Stimulated activated CD8-positive, alpha-beta memory T cell treated with anti-CD3 and anti-CD28 coated beads, Interleukin-7, amount 100 ng/mL, for 24 hours (primary cell): ENCODE data around the gene IL21R.

ENCODE experiments used
- DNase-seq: peaks from one replicate; pipeline ENCODE4 v3.0.0-alpha.2; 2020; ENCODE audit warnings: low read depth

IL21R gene

GRCh38 chr16:27401768-27402568 is at the start of gene IL21R:
IL21R (plus strand) TSS chr16:27402174; CDS start chr16:27430072, 27,898 bp downstream.
- peak; percentile 70 for DNase-seq

DNA sequence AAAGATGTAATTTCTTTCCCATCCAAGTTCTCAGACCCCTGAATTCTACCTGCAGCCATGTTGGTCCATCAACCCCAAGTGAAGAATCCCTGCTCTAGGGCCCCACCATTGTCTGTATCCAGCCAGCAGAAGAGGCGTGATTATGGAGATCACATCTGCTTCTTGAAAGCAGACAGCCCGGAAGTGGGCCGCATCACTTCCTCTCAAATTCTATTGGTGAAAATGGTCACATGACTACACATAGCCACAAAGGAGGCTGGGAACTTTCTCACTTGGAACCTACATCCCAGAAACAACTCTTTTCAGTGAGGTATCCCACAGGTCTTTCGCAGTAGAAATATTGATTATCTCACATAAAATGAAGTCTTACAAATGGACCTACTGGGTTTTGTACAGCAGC is 48.1 kb upstream of the IL21R start:
- no peak for DNase-seq

DNA sequence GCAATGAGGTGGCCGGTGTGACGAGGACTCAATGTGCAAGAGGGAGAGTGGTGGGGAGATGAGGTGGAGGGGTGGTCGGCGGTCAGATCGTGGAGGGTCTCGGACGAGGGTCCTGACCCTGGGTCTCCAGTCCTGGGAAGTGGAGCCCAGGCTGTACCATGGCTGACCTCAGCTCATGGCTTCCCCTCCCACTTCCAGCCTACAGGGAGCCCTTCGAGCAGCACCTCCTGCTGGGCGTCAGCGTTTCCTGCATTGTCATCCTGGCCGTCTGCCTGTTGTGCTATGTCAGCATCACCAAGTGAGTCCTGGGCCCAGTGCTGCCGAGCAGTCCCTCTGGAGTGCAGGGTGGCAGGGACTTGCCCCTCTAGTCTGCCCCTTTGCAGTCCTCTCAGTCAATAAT is 46.4 kb upstream of the IL21R start:
- no peak for DNase-seq

- DNase-seq = no peak
Measured at GRCh38 chr16:27356794-27357193, 45.2 kb upstream of the IL21R start.

GRCh38 chr16:27359051-27359450 is 42.9 kb upstream of the IL21R start:
- no peak for DNase-seq

DNA sequence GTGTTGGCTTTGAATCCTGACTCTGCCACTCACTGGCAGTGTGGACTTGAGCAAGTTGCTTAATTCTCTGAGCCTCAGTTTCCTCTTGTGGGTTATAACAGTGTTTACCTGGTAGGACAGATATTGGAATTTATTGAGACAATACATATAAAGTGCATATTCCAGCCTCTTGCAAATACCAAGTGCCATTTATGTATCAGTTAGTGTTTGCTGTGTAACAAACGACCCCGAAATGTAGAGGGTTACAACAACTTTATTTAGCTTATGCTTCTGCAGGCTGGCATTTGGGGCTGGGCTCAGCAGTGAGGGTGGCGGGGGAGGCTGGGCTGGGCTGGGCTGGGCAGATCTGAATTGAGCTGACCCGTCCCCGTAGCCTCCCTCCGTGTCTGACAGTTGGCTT is 42.4 kb upstream of the IL21R start:
- DNase-seq = no peak

GRCh38 chr16:27361987-27362386 is 40.0 kb upstream of the IL21R start:
- no peak for DNase-seq

DNA sequence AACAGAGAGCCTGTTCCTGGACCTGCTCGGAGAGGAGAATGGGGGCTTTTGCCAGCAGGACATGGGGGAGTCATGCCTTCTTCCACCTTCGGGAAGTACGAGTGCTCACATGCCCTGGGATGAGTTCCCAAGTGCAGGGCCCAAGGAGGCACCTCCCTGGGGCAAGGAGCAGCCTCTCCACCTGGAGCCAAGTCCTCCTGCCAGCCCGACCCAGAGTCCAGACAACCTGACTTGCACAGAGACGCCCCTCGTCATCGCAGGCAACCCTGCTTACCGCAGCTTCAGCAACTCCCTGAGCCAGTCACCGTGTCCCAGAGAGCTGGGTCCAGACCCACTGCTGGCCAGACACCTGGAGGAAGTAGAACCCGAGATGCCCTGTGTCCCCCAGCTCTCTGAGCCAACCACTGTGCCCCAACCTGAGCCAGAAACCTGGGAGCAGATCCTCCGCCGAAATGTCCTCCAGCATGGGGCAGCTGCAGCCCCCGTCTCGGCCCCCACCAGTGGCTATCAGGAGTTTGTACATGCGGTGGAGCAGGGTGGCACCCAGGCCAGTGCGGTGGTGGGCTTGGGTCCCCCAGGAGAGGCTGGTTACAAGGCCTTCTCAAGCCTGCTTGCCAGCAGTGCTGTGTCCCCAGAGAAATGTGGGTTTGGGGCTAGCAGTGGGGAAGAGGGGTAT is 39.3 kb upstream of the IL21R start:
- DNase-seq = no peak

DNA sequence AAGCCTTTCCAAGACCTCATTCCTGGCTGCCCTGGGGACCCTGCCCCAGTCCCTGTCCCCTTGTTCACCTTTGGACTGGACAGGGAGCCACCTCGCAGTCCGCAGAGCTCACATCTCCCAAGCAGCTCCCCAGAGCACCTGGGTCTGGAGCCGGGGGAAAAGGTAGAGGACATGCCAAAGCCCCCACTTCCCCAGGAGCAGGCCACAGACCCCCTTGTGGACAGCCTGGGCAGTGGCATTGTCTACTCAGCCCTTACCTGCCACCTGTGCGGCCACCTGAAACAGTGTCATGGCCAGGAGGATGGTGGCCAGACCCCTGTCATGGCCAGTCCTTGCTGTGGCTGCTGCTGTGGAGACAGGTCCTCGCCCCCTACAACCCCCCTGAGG is 38.7 kb upstream of the IL21R start:
- DNase-seq = no peak

DNA sequence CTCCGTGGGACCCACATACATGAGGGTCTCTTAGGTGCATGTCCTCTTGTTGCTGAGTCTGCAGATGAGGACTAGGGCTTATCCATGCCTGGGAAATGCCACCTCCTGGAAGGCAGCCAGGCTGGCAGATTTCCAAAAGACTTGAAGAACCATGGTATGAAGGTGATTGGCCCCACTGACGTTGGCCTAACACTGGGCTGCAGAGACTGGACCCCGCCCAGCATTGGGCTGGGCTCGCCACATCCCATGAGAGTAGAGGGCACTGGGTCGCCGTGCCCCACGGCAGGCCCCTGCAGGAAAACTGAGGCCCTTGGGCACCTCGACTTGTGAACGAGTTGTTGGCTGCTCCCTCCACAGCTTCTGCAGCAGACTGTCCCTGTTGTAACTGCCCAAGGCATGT is 38.2 kb upstream of the IL21R start:
- DNase-seq = no peak

DNA sequence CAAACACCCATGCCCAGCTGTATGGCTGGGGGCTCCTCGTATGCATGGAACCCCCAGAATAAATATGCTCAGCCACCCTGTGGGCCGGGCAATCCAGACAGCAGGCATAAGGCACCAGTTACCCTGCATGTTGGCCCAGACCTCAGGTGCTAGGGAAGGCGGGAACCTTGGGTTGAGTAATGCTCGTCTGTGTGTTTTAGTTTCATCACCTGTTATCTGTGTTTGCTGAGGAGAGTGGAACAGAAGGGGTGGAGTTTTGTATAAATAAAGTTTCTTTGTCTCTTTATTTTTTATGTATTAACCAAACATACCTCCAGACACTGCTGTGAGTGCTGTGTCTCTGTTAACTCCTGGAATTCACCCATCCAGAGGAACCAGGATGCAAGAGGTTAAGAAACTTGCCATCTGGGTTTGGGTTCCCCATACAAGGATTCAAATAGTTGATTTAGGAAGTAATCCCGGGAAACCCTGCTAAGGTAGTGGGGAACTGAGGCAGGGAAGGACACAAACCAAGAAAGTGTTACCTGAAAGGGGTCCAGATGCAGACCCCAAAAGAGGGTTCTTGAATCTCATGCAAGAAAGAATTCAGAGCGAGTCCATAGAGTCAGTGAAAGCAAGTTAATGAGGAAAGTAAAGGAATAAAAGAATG is 37.4 kb upstream of the IL21R start:
- DNase-seq = no peak

DNA sequence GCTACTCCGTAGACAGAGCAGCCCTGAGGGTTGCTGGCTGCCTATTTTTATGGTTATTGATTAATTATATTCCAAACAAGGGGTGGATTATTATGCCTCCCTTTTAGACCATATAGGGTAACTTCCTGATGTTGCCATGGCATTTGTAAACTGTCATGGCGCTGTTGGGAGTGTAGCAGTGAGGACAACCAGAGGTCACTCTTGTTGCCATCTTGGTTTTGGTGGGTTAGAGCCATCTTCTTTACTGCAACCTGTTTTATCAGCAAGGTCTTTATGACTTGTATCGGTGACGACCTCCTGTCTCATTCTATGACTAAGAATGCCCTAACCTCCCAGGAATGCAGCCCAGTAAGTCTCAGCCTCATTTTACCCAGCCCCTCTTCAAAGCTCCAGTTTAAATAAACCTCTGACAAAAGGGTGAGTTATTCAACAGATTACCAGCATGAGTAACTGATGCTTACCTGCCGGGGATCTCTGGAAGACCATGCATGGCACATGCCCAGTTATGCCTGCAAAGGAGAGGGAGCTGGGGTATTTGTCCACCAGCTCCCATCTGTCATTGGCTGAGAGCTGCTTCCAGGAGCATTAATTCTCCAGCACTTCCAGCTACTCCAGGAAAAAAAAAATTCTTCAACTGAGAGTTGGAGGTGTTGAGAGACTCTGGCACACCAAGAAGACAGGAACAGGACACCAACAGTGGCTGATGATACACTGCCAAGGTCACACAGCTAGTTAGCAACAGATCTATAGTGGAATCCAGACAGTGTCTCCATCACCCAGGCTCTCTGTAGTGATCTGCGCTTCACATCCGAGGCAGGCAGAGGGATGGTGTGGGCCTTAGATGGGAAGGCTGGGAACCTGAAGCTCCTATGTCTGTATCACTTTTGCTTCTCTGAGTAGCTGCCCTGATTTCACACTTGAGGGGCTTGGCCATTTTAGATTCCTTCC is 36.6 kb upstream of the IL21R start:
- DNase-seq = no peak

DNA sequence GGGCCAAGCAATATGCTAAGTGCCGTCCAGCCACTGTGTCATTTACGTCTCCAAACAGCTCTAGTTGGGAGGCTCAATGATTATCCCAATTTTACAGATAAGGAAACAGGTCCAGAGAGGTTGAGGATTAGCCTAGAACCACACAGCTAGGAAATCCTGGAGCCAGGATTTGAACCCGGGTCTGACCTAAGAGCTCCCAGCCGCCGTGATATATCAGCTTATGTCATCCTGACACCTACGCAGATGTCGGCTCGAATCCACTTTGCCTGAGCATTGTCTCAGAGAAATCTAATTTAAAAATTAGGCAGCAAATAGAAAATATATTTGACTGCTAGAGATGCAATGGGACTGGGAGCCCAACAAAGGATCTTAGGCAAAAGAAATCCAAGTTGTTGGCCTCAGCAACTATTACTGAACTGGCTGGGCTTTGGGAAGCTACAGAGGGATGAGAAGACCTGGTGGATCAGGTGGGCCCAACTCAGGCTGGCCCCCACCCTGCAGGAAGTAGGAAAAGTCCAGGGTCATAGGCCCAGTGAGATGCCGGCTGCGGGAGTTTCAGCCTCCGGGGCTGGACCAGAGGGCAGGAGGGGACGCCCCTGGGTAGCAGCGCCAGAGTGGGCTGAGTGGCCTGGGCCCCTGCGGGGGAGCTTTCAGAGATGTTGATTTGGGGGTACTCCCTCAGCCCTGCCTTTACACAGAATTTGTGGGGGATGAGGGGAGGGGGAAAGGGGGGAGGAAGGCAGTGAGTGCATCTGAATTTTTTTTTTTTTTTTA is 35.1 kb upstream of the IL21R start:
- no peak for DNase-seq

- peak; percentile 74 for DNase-seq
Measured at GRCh38 chr16:27367461-27368357, 34.3 kb upstream of the IL21R start.

GRCh38 chr16:27368358-27368722 is 33.6 kb upstream of the IL21R start:
- no peak for DNase-seq

DNA sequence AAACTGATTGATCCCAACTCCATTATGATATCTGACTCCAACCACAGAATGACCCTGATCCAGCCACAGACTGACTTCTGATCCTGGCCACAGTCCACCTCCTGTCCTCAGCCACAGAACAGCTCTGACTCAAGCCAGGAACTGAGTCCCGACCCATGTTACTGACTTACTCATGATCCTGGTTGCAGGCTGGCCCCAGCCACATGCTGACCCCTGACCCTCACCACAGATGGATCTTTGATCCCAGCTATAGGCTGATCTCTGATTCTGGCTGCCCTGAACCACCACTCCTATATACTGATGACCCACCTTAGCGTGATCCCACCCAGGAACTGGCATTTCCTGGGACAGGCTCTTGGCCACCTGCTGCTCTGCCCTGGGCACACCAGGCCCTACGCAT is 32.2 kb upstream of the IL21R start:
- DNase-seq = no peak

DNA sequence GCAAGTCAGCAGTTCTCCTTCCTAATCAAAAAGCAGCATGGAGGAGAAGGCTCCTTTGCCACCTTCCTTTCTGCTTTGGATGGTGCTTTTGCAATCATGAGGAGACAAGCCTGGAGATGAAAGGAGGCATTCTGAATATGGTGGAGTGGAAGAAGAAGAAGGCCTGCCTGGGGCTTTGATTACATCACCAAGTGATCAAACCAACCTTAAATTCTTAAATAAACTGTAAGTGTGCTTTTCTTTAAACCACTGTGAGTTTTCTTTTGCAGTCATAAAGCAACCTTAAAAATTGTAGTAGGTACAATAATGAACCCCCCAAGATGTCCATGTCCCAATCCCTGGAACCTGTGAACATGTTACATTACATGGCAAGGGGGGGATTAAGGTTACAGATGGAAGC is 31.7 kb upstream of the IL21R start:
- DNase-seq = no peak

DNA sequence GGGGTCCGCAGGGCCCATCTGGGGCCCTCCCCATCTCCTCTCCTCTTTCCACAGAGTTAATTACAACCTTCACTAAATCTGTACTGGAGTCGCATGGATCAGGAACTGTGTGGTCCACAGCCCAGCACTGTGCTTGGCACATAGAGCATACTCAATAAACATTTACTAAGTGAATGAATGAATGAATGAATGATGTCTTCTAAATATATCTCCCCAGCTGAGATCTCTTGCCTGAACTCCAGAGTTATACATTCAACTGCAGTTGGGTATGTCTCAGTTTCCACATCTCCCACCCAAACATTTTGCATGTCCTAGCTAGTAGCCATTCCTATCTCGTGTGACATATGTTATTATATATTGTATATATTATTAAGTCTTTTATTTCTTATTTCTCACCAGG is 28.7 kb upstream of the IL21R start:
- DNase-seq = no peak

- DNase-seq = no peak
Measured at GRCh38 chr16:27374221-27374803, 27.7 kb upstream of the IL21R start.
